ENCODE measurements around the gene PATJ. TPM values are rescaled to one million over a fixed set of nuclear protein-coding genes. Genes with fewer than 3 reads are reported as not detected.
"Not testable (repeated sequence)": the region's sequence is repeated elsewhere in the genome, so short reads cannot be mapped to it uniquely, and the experiment has no call there.

PATJ gene
- total RNA-seq, 1 donor from 2014 or later = 39.4 TPM

DNA sequence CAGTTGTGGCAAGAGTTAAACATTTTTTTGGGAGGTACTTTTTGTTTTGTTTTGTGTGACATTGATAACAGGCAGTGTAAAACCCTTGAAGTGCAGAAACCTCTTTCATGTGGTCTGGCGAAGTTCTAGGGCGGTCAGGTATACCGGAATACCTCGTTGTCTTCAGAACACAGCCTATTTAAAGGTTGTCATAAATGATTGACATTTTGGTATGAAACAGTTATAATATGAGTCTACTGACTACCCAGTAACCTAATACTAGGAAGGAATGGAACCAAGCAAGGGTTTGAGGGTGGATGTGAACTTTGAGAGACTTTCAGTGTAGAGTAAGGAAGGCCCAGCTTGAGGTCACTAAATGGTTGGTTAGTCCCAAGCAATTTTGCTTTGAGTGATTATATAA, 40.5 kb downstream of the PATJ start:
- Mint-ChIP-seq H3K27ac (no peak overlapping the region), H3K4me3 (no peak overlapping the region), H3K4me1 (ENCODE audit: unreplicated experiment) (peaks cover 10% of the 10 kb centered on the region), H3K27me3 (no peaks in the 10 kb centered on the region), H3K36me3 (peaks cover 12% of the 10 kb centered on the region), H3K9me3 (no peaks in the 10 kb centered on the region)
- DNase-seq (ENCODE audit: extremely low spot score, unreplicated experiment) = no peak
- no peak for TF ChIP-seq CTCF (conservative IDR thresholded peaks at IDR 0.05)

DNA sequence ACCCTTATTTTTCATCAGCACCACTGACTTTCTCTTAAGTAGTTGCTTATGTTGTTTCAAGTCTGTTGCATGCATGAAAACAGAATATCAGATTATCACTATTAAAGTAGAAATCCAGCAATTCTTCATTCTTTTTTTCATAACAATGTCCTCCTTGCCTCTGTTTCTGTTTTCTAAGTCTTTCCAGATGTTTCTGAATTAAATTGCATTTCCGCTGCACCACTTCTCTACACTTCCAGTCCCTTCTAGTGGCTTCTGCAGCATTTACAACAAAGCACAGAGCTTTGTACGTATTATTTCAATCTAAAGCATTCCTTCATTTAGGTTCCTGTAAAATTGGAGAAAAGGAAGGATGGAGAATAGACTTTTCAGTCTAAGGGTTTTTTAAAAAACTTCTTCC, 42.4 kb downstream of the PATJ start:
- Mint-ChIP-seq H3K36me3 (peaks cover 8% of the 10 kb centered on the region), H3K4me1 (ENCODE audit: unreplicated experiment) (peaks cover 10% of the 10 kb centered on the region), H3K27ac (no peak overlapping the region), H3K4me3 (no peak overlapping the region), H3K27me3 (no peaks in the 10 kb centered on the region), H3K9me3 (no peaks in the 10 kb centered on the region)
- DNase-seq (ENCODE audit: extremely low spot score, unreplicated experiment) = no peak
- TF ChIP-seq CTCF (conservative IDR thresholded peaks at IDR 0.05) = no peak

DNA sequence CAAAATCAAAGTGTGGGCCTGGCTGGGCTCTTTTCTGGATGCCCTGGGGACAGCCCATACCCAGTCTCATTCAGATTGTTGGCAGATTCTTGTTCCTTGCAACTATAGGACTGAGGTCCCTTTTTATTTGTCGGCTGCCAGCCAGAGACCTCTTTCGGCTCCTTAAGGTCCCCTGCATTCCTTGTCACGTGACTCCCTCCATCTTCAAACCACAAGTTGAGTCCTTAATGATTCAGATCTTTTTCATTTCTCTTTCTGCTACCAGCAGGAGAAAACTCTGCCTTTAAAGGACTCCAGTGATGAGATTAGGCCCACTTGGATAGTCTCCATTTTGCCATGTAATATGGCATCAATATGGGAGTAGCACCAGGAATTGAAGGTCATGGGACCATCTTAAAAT, 48.6 kb downstream of the PATJ start:
- Mint-ChIP-seq H3K4me3 (no peak overlapping the region), H3K36me3 (peaks cover 11% of the 10 kb centered on the region), H3K4me1 (ENCODE audit: unreplicated experiment) (no peaks in the 10 kb centered on the region), H3K9me3 (no peaks in the 10 kb centered on the region), H3K27ac (no peak overlapping the region), H3K27me3 (no peaks in the 10 kb centered on the region)
- TF ChIP-seq CTCF (conservative IDR thresholded peaks at IDR 0.05) = no peak
- DNase-seq (ENCODE audit: extremely low spot score, unreplicated experiment) = no peak

DNA sequence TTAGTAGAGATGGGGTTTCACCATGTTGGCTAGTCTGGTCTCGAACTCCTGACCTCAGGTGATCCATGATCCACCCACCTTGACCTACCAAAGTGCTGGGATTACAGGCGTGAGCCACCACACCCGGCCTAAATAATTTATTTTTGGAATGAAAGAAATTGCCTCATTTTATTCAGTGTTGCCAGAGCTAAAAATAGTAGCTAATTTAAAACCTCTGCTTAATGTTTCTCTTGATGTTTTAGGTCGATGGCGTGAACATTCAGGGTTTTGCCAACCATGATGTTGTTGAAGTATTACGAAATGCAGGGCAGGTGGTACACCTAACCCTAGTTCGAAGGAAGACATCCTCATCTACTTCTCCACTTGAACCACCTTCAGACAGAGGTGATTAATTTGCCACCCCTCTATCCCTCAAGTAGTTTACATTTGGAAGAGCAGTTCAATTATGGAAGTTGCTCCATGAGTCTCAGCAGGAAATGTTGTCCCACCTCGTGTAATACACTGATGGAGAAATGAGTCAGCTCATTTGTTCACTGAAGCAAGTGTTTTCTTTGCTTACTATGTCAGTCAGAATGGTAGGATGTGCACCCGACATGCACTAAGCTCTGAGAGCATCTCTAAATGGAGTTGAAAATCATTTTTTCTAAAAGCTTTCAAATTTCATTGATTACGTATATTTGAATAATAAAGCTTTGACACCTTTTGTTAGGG, 54.9 kb downstream of the PATJ start:
- DNase-seq (ENCODE audit: extremely low spot score, unreplicated experiment) = no peak
- Mint-ChIP-seq H3K4me1 (ENCODE audit: unreplicated experiment) (no peaks in the 10 kb centered on the region), H3K9me3 (peaks cover 3% of the 10 kb centered on the region), H3K27me3 (no peaks in the 10 kb centered on the region), H3K36me3 (peaks cover 28% of the 10 kb centered on the region), H3K27ac (no peak overlapping the region), H3K4me3 (no peak overlapping the region)
- no peak for TF ChIP-seq CTCF (conservative IDR thresholded peaks at IDR 0.05)

GRCh38 chr1:61801047-61801446, 58.8 kb downstream of the PATJ start:
- H3K36me3 Mint-ChIP-seq = peaks cover 30% of the 10 kb centered on the region
- H3K27me3 Mint-ChIP-seq; H3K9me3 Mint-ChIP-seq; DNase-seq (ENCODE audit: extremely low spot score, unreplicated experiment); H3K27ac Mint-ChIP-seq; H3K4me3 Mint-ChIP-seq; H3K4me1 Mint-ChIP-seq (ENCODE audit: unreplicated experiment): not testable (repeated sequence)

GRCh38 chr1:61807606-61808140, 65.4 kb downstream of the PATJ start:
- no peak for TF ChIP-seq CTCF (conservative IDR thresholded peaks at IDR 0.05)
- H3K9me3 Mint-ChIP-seq = no peaks in the 10 kb centered on the region
- H3K27ac Mint-ChIP-seq = no peak overlapping the region
- no peaks in the 10 kb centered on the region for H3K4me1 Mint-ChIP-seq (ENCODE audit: unreplicated experiment)
- DNase-seq (ENCODE audit: extremely low spot score, unreplicated experiment) = no peak
- H3K4me3 Mint-ChIP-seq = no peak overlapping the region
- H3K27me3 Mint-ChIP-seq = no peaks in the 10 kb centered on the region
- peaks cover 11% of the 10 kb centered on the region for H3K36me3 Mint-ChIP-seq

Measured in type B pancreatic cell (in vitro differentiated cells).